NCI-H748 (cell line): ENCODE results near the gene SPATA19.

Experiments
- DNase-seq: peaks from one replicate; lab custom pipeline; 2025; ENCODE audit not compliant: unreplicated experiment; lab: John Stamatoyannopoulos, UW

Gene SPATA19

DNA sequence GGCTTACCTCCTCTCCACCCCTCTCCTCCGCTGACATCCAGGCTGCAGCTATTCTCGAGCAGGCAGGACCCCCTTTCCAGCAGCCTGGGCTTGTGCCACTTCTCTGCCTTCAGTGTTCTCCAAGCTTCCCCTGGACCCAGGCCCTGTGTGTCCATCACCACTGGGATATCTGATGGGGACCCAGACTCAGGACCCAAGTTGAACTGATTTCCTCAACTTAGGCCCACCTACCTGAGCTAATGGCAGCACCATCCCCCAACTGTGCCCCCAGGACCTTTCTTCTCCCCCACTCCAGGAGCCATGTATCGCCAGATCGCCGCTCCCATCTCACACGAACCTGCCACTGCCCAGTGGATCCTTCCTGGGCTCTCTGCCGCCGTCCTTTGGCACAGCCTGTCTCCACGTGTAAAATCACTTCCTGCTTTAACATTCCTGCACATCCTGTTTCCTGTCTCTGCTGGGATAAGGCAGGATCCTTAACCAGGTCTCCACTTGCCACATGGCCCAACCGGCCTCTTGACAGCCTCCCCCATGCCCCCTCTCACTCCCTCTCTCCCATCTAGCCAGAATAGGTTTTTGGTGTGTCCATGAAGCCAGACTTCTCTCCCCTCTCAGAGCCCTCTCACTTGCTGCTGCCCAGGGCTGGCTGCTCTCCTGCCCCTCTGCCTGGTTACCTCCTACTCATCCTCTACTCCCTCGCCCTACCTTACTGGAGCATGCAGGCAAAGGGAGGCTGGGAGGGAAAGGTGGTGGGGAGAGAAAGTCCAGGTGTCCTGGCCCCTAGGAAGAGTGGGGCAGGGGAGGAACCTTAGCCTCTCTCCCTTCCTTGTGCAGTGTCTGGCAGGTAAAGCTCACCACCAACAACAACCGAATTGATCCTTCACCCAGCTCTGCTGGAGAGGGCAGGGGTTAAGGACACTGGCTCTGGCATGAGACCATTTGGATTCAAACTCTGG is 9.4 kb downstream of the SPATA19 start:
- DNase-seq, result no peak

DNA sequence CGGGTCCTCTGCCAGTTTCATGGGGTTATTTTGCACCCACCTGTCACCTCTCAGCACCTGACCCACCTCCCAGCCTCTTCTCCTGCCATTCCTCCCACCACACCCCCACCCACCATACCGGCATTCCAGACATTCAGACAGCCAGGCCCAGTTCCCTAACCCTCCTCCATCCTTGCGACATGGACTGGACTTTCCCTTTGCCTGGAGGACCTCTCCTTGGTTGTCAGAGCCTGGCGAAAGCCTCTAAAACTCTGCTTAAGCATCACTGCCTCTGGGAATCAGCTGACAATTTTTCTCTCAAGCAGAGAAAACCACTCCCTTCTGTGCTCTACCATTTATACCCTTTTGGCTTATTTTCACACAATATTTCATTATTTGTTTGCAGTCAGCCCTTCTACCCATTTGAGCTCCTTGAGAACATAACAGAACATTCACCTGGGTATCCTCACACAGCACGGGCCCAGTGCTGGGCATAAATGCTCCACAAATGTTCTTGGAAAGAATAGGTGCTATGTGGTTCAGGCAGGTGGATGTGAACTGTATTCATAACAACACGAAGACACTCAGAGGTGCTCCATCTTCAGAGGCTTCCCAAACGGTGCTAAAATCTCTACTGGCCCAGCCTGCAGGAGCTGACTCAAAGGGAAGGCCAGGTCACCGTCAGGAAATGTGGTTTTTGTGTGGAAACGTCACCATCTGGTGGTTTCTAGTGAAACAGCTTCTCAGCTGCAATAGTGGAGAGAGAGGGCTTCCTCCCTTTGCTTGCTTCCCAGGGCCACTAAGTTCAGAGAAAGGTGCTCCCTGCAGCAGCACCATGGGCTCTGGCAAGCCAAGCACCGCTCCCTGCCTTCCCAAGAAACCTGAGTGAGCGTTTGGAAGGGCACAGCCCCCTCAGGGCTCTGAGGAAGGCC is 10.4 kb downstream of the SPATA19 start:
- peak; percentile 71 for DNase-seq

DNA sequence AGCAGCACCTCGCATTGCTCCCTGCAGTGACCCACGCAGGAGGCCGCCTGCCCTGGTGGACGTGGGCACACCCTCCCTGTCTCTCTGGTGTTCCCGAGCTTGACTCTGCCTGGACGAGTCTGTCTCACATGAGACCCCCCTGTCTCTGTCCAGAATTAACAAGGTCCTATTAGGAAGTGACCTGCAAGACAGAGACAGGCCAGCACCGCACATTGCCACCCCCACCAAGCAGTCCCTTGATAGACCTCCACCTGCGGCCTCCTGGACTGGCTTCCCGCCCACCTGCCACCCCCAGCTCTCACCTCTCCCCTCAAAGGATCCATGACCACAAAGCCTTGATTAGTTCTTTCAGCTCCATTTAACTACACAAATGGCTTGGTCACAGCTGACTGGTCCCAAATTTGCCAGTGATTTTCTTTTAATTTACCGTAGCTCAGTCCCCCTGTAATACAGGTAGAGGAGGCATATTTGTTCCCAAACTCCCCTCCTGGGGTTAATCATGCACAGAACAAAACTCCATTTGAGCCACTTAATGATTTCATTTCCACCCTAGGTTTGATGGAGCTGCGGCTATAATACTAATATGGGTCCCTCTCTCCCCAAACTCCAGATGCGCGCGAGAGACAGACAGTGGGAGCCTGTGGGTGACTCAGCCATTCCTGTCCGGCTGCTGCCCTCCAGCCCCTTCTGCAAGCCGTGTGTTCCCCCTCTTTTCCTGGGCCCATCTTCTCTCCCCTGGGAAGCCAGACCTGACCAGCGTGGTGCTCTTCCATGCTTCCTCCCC is 11.2 kb downstream of the SPATA19 start:
- peak; percentile 80 for DNase-seq

DNA sequence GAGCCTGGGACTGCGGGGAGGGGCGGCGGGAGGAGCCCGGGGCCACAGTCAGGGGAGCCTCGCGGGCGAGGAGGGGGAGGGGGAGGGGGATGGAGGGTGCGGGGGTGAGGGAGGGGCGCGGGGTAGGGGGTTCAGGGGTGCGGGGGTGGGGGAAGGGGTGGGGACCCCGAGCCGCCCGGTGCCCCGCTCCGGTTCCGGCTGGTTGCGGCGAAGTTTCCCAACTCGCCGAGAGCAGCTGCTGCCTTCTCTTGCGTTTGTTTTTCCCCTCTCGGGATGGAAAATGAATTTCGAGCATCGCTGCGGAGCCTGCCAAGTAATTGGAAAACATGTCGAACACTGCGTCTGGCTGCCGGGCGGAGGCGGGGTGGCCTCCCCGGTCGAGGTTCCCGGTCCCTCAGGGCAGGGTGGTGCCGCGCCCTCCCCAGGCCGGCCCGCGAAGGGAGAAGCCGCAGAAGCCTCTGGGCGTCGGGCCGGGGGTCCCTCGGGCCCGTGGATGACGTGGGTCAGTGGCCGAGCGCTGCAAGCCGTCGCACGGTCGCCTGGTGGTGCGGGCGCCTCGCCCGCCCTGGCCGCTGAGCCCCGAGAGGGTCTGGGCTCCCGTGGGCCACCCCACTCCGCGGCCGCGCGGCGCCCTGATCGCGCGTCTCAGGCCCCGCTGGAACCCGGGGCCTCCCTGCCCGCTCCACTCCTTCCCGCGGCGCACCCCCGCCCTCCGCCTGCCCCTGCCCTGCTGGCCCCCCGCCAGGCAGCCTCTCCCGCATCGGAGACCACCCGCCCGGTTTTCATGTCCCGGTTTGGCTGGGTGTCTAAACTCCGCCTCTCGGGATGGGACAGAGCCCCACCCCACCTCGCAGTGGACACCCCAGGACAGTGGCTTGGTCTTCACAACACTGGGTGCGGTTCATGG is 12.1 kb downstream of the SPATA19 start:
- DNase-seq, result peak; percentile 67

DNA sequence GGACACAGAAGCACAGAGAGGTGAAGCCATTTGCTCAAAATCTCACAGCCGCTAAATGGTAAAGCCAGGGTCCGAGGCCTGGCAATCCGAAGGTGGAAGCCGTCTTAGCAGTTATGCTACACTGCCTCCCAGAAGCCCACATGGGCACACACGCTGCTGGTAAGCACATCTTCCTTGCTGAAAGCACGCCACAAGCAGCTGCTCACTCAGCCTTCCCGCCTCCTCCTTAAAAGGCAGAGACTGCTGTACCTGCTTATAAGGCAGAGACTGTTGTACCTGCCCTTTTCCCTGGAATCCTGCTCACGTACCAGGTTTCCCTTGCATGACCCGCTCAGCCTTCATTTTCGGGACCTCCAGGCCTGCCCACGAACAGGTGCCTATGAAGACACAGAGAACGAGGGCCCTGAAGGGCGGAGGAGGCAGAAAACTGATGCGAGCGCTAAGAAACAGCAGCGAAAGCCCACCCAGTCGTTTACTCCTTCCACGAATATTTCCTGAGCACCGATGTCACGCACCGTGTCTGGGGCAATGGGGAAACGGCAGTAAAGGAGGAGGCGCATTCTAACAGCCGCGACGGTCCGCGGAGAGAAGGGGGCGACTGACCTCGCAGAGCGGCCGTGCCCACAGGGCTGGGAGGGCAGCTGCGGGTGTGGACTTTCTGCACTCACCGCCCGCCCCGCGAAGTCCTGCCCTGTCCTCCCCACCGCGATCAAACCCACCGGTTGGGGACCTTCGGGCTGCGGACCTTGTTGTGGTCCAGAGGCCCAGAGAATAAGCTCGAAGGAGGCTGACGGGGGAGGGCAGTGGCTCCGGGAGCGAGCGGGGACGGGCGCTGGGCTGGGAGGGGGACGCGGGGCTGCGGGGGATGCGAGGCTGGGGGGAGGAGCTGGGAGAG is 13.0 kb downstream of the SPATA19 start:
- peak; percentile 56 for DNase-seq

DNA sequence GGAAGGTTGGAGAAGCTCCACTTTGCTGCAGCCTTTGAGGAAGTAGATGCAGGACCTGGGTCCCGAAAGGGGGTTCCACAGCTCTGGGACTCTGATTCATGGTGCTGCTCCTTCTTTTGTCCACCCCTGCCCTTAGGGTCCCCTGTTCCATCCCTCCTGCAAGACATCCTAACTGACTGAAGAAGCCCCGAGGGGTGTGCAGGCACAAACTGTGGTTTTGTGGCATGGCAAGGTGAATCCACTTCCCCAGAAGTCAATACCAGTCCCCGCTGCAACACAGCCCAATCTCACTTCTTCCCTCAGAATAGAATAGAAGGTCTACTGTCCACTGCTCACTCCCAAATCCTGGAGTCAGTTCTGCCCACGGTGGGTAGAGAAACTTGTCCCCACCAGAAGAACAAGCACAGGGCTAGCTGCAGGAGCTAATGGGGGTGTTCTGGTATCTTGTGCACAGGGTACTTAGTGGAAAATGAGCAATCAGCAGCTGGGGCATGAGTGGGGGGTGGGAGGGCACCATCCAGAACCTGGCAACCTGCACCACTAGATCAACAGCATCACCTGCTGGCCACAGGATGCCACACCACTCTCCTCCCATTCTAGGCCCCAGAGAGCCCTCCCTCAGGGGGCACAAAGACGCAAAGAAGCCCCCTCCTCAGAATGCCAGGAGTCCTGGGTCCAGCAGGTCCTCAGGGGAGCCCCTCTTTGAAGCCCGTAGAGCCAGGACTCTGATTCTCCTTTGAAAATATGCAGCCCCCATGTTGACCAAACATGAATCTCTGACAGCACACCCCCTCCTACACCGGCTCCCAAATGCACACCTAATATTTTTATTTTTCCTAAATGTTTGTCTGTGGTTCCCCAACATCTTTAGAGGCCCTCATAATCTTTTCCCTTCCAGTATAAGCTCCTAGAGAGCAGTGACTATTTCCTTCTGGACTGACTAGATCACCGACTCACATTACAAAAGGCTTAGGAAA is 14.1 kb downstream of the SPATA19 start:
- DNase-seq, result peak; percentile 53

DNA sequence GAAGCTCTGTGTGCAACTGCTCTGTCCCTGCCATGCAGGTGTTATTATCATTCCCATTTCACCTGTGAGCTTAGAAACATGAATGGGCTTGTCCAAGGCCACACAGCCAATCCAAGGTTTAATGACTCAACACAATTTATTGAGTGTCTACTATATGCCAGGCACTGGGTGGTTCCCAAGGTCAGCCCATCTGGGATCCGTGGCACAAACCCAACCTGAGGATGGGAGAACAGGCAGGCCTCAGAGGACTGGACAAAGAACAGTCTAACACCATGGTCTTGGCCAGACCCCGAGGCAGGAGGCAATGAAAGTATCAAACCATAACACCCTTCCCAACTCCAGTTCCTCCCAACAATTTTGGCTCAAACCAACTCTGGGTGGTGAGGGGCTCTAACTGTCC is 15.7 kb downstream of the SPATA19 start:
- DNase-seq, result no peak

DNA sequence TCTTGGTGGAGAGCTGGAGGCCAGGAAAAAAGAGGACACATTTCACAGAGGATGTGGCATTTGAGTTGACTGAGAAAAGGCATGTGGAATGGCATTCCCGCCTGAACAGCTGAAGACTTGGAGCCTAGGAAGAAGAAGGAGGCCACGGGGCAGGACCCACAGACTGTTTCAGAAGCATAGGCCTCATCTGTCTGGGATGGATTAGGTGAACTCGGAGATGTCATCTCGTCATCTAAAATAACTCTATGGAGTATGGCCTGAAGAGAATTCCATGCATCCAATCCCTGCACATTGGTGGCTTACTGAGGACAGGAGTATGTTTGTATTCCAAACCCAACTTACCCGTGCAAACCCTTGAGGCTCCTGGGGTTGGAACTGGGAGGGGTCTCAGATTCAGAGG is 16.4 kb downstream of the SPATA19 start:
- no peak for DNase-seq

DNA sequence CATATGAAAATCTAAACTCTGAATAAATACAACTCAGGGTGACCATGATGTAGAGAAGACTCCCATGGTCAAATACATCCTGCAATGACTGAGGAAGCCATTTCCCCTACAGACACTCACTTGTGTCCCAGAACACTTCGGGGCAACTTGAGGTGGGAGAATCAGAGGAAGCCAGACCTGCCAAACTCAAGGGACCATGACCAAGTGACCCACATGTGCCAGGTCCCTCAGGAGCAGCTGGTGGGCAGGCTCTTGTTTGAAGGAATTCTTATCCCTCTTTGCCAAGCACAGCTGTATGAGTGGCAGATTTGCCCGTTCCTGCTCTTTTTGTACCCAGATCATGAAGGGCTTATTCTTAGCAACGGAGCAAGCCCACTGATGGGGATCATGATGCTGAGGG is 17.8 kb downstream of the SPATA19 start:
- DNase-seq, result no peak

DNA sequence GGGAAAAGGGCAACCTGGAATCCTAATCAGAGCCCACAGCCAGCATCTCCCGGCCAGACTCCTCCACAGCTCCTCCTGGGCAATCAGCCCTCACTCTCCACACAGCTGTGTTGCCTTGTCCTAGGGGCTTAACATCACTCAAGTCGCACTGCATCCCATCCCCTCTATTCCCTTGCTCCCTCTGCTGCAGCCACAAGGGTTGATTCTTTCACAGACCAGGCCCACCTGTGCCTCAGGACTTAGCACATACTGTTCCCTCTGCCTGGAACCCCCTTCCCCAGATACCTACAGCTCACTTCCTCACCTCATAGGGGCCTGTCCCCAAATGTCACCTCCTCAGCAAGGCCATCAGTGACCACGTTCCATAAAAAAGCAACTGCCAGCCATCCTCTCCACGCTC is 18.4 kb downstream of the SPATA19 start:
- DNase-seq, result no peak

DNA sequence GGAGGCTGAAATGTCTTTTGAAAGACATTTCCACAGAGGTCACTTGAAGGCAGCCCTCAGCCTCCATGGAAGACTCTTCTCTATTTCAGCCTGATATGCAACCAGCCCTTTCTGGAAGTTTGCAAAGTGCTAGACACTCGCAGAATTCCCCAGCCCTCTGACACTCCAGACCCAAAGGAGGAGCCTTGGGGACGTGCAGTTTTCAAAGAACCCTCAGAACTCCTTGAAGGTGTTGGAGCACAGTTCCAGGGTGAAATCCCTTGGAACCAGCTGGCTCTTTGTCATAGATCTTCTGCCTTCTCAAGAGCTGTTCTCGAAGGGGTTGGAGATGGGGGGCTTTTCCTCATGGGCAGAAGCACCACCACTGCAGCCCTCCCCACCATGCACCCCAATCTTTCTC is 19.6 kb downstream of the SPATA19 start:
- DNase-seq, result no peak

DNA sequence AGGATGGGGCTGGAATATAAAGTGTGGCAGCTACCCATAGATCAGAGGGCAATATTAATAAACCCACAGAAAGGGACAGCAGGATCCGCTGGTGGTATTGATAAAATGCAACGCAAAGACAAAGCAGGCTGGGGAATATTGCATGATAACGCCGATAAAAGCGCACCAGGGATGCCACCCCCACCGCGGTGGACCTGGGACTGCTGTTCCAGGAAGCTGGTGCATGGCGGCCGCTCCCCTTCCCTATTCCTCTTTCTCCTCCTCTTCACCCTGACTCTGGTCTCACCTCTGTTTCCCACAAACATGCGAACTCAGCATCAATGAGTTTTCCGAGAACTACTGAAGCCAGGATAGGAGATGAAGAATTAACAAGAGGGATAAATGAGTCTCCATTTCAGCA is 20.2 kb downstream of the SPATA19 start:
- no peak for DNase-seq

DNA sequence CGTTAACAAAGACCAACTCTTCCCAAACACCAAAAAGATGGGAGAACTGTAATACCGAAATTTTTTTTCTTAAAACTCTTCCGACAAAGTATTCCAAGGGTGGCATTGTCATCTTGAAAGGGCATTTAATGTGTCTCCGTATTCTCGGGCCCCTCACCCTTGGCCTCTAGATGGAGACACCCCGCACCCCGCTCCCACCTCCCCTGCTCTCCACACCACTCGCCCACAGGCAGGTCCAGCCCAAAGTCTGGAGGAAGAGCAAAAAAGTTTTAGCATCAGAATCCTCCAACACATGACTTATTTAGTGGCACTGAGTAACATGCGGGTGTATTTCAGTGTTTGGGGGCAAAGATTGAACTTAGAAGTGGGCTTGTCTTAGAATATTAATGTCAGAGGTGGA is 20.7 kb downstream of the SPATA19 start:
- no peak for DNase-seq

DNA sequence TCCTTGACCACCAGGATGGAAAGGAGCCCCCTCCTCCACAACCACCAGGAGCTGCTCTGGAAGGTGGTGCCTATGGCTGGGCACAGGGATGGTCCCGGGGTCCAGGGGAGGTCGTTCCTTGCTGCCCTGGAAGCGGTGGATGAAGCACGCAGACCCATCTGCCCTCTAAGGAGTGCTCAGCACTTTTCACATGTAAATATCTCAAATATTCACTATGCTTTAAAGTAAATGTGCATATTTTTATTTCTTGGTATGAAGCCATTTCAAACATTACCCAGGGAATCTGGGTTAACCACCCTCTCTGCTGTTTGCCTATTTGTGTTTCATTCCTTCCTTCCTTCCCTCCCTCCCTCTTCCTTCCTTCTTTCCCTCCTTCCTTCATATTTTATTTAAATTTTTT is 21.7 kb downstream of the SPATA19 start:
- no peak for DNase-seq

DNA sequence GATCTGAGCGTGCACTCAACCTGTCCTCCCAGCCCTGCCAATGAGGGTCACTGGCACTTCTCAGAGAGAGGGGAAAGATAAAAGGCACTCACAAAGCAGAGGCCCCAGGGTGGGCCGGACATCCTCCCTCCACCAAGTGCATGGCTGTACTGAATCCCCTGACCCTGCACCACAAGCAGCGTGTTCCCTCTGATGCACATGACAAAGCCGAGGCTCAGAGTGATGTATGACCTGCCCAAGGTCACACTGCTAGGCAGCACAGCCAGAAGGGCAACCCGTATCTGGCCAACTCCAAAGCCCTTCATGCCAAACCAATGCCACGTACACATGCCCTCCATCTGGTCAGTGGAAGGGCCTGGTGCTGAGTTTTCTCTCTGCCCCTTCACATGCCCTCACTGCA is 22.1 kb downstream of the SPATA19 start:
- DNase-seq, result no peak

DNA sequence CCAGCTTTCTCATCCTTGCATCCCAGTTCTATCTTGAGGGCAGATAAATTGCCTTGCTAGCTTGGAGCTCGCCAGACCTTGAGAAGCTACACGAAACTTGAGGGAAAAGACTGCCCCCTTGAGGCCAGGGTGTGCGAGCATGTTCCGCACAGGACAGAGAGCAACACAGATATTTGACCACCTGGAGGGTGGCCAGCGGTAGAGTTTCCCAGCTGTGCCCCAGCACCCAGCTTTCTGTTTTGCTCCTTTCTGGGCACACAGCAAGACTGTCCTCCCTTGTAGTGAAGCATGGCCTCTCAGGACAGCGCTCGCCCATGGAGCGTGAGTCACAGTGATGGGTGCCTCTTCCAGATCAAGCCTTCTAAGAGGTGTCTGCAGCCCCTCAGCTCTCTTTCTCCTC is 23.5 kb downstream of the SPATA19 start:
- DNase-seq, result peak; percentile 84

DNA sequence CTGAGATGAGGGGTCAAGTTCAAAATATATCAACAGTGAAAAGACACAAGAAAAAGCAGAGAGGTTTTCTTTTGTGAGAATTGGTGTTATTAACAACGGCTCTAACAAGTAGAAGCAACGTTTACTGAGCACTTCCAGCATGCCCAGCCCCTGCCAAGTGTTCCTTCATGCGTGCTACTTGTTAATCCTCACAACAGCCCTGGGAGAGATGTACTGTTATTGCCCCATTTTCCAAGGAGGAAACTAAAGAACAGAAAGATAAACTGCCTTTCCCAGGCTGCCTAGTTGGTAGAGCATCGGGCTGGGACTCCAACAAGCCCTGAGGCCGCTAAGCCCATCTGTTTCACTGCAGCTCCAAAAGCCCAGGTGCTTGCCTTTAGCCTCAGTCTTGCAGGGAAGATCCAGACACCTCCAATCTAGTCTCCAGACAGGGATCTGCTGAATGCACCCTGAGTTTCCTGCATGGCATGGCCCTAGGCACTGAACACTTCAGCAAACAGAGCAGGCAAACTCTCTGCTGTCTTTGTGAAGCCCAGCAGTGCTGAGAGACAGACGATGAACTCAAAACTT is 25.5 kb downstream of the SPATA19 start:
- no peak for DNase-seq

DNA sequence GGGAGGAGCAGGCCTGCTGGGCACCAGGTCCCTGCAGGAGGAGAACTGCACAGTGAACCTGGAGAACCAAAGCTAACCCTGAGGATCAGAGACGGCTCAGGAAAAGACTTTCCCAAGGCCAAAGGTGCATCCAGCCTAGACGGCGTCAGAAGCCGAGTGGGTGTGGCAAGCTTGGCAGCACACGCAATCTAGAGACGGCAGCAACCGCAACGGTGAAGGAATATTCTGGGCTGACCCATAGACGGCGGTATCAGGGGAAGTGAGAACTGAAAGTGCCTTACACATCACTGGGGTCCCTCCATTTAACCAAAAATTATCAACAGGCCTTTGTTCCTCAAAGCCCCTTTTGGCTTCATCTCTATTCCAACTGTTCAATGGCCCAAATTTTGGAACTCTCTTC is 26.2 kb downstream of the SPATA19 start:
- DNase-seq, result no peak
